ENCODE results near the gene HPX.

The HPX gene

GRCh38 chr11:6440906-6441358 is at the start of gene HPX:
TSS of gene HPX (minus strand) at chr11:6440987. CDS start at chr11:6440963, 24 bp downstream.
- DNase-seq = no peak

- no peak for DNase-seq
Measured at GRCh38 chr11:6489306-6489705, 48.5 kb upstream of the HPX start.

- no peak for DNase-seq
Measured at GRCh38 chr11:6488821-6489220, 48.0 kb upstream of the HPX start.

- no peak for DNase-seq
Measured at GRCh38 chr11:6488342-6488741, 47.6 kb upstream of the HPX start.

- no peak for DNase-seq
Measured at GRCh38 chr11:6486938-6487337, 46.2 kb upstream of the HPX start.

GRCh38 chr11:6486256-6486655 is 45.5 kb upstream of the HPX start:
- DNase-seq = no peak

- DNase-seq = no peak
Measured at GRCh38 chr11:6485661-6486060, 44.9 kb upstream of the HPX start.

GRCh38 chr11:6483015-6483414 is 42.2 kb upstream of the HPX start:
- DNase-seq = no peak

- no peak for DNase-seq
Measured at GRCh38 chr11:6482441-6482840, 41.7 kb upstream of the HPX start.

GRCh38 chr11:6481924-6482275 is 41.1 kb upstream of the HPX start:
- no peak for DNase-seq

- DNase-seq = peak; percentile 98
Measured at GRCh38 chr11:6481012-6481923, 40.5 kb upstream of the HPX start, which contains the start of the genes ARFIP2 and TIMM10B. TSS of gene ARFIP2 (minus strand) at chr11:6481331. CDS start at chr11:6480421, 910 bp downstream. TSS of gene TIMM10B (plus strand) at chr11:6481501. CDS start at chr11:6481517, 16 bp downstream.

- no peak for DNase-seq
Measured at GRCh38 chr11:6480299-6480914, 39.6 kb upstream of the HPX start.

GRCh38 chr11:6476571-6476970 is 35.8 kb upstream of the HPX start:
- DNase-seq = no peak

- no peak for DNase-seq
Measured at GRCh38 chr11:6475936-6476335, 35.1 kb upstream of the HPX start.

- DNase-seq = no peak
Measured at GRCh38 chr11:6474806-6475500, 34.2 kb upstream of the HPX start.

- no peak for DNase-seq
Measured at GRCh38 chr11:6474413-6474792, 33.6 kb upstream of the HPX start.

- DNase-seq = peak; percentile 61
Measured at GRCh38 chr11:6473451-6474412, 32.9 kb upstream of the HPX start, which contains the start of gene TRIM3. TSS of gene TRIM3 (minus strand) at chr11:6473941. CDS start at chr11:6465695, 8,246 bp downstream.

GRCh38 chr11:6472934-6473333 is 32.1 kb upstream of the HPX start:
- DNase-seq = no peak

GRCh38 chr11:6469599-6469998 is 28.8 kb upstream of the HPX start:
- no peak for DNase-seq

- DNase-seq = no peak
Measured at GRCh38 chr11:6468712-6469495, 28.1 kb upstream of the HPX start.

GRCh38 chr11:6459099-6459450 is 18.3 kb upstream of the HPX start:
- no peak for DNase-seq
